HEK293 (cell line): ENCODE data around the gene ATP6AP2.

ENCODE experiments used
- CTCF ChIA-PET: fragments of 350-600 bp; formaldehyde crosslinking; extraction: SDS; loops from one replicate; lab custom pipeline; 2021; ENCODE audit warnings: antibody characterized with exemption; lab: Yijun Ruan, JAX
- POLR2A ChIA-PET: fragments of 300-600 bp; formaldehyde crosslinking; extraction: SDS; loops from one replicate; lab custom pipeline; 2020; ENCODE audit warnings: antibody characterized with exemption, inconsistent platforms; lab: Yijun Ruan, JAX
- H3K27ac ChIP-seq: fragments of 200-500 bp; sonication (Bioruptor generic); 2 replicates; pipeline ENCODE4 v1.5.1; 2014; ENCODE audit warnings: low read depth, low read length, control low read depth, inconsistent platforms; ENCODE audit errors: extremely low read depth
- H3K36me3 ChIP-seq, 2 experiments: fragments of 200-500 bp in 1 of 2; sonication (Bioruptor generic) in 1 of 2; 1 replicate in 1 of 2; 2 replicates in 1 of 2; pipeline ENCODE4 v1.5.1; 2014 to 2017; ENCODE audit warnings: inconsistent platforms in 2 of 2, low read length in 2 of 2; ENCODE audit not compliant: control insufficient read depth in 2 of 2, insufficient read depth in 1 of 2
- H3K4me1 ChIP-seq: fragments of 200-500 bp; sonication (Bioruptor generic); 2 replicates; pipeline ENCODE4 v1.5.1; 2014; ENCODE audit warnings: mild to moderate bottlenecking, low read length, inconsistent platforms; ENCODE audit not compliant: control insufficient read depth, insufficient read depth
- H3K4me3 ChIP-seq: 2 replicates; pipeline ENCODE4 v1.5.1; 2011; ENCODE audit warnings: low read depth, mild to moderate bottlenecking, control low read depth, low read length, moderate library complexity
- H3K9me3 ChIP-seq: fragments of 200-500 bp; sonication (Bioruptor generic); 2 replicates; pipeline ENCODE4 v1.5.1; 2014; ENCODE audit warnings: low read depth, low read length, inconsistent platforms; ENCODE audit not compliant: control insufficient read depth, insufficient read depth
- GLI4 ChIP-seq: fragments of 450-650 bp; formaldehyde crosslinking; IDR thresholded peaks from 2 replicates; pipeline ENCODE4 v1.5.1; 2016; ENCODE audit warnings: missing biosample characterization, missing genetic modification characterization
- KLF7 ChIP-seq: fragments of 450-650 bp; formaldehyde crosslinking; IDR thresholded peaks from 2 replicates; pipeline ENCODE4 v1.5.1; 2016; ENCODE audit warnings: missing biosample characterization, missing genetic modification characterization, borderline replicate concordance
- OSR2 ChIP-seq: fragments of 450-650 bp; formaldehyde crosslinking; IDR thresholded peaks from 2 replicates; pipeline ENCODE4 v1.5.1; 2016; ENCODE audit warnings: missing biosample characterization, missing genetic modification characterization
- PATZ1 ChIP-seq: fragments of 450-650 bp; formaldehyde crosslinking; IDR thresholded peaks from 2 replicates; pipeline ENCODE4 v1.5.1; 2016; ENCODE audit warnings: missing biosample characterization, missing genetic modification characterization
- SCRT1 ChIP-seq: fragments of 450-650 bp; formaldehyde crosslinking; IDR thresholded peaks from 2 replicates; pipeline ENCODE4 v1.5.1; 2016; ENCODE audit warnings: missing biosample characterization, missing genetic modification characterization, borderline replicate concordance
- SCRT2 ChIP-seq: fragments of 450-650 bp; formaldehyde crosslinking; IDR thresholded peaks from 2 replicates; pipeline ENCODE4 v1.5.1; 2016; ENCODE audit warnings: missing biosample characterization, missing genetic modification characterization
- SP7 ChIP-seq: fragments of 450-650 bp; formaldehyde crosslinking; IDR thresholded peaks from 2 replicates; pipeline ENCODE4 v1.5.1; 2016; ENCODE audit warnings: missing biosample characterization, missing genetic modification characterization
- ZBTB17 ChIP-seq: fragments of 450-650 bp; formaldehyde crosslinking; IDR thresholded peaks from 2 replicates; pipeline ENCODE4 v1.5.1; 2016; ENCODE audit warnings: missing biosample characterization, missing genetic modification characterization
- ZFP3 ChIP-seq: fragments of 450-650 bp; formaldehyde crosslinking; IDR thresholded peaks from 2 replicates; pipeline ENCODE4 v1.5.1; 2016; ENCODE audit warnings: low read depth, missing biosample characterization, missing genetic modification characterization
- ZNF121 ChIP-seq: fragments of 450-650 bp; formaldehyde crosslinking; IDR thresholded peaks from 2 replicates; pipeline ENCODE4 v1.5.1; 2016; ENCODE audit warnings: missing biosample characterization, missing genetic modification characterization
- ZNF133 ChIP-seq: fragments of 450-650 bp; formaldehyde crosslinking; IDR thresholded peaks from 2 replicates; pipeline ENCODE4 v1.5.1; 2016; ENCODE audit warnings: missing biosample characterization, missing genetic modification characterization
- ZNF138 ChIP-seq: fragments of 450-650 bp; formaldehyde crosslinking; IDR thresholded peaks from 2 replicates; pipeline ENCODE4 v1.5.1; 2016; ENCODE audit warnings: missing biosample characterization, missing genetic modification characterization, borderline replicate concordance
- ZNF169 ChIP-seq: fragments of 450-650 bp; formaldehyde crosslinking; IDR thresholded peaks from 2 replicates; pipeline ENCODE4 v1.5.1; 2016; ENCODE audit warnings: missing biosample characterization, missing genetic modification characterization
- ZNF2 ChIP-seq: fragments of 450-650 bp; formaldehyde crosslinking; IDR thresholded peaks from 2 replicates; pipeline ENCODE4 v1.5.1; 2016; ENCODE audit warnings: missing biosample characterization, missing genetic modification characterization
- ZNF211 ChIP-seq: fragments of 450-650 bp; formaldehyde crosslinking; IDR thresholded peaks from 2 replicates; pipeline ENCODE4 v1.5.1; 2016; ENCODE audit warnings: low read depth, missing biosample characterization, missing genetic modification characterization
- ZNF214 ChIP-seq: fragments of 450-650 bp; formaldehyde crosslinking; IDR thresholded peaks from 2 replicates; pipeline ENCODE4 v1.5.1; 2017; ENCODE audit warnings: missing biosample characterization, mild to moderate bottlenecking, missing genetic modification characterization, borderline replicate concordance
- ZNF221 ChIP-seq: fragments of 450-650 bp; formaldehyde crosslinking; IDR thresholded peaks from 2 replicates; pipeline ENCODE4 v1.5.1; 2017; ENCODE audit warnings: missing biosample characterization, missing genetic modification characterization, borderline replicate concordance
- ZNF302 ChIP-seq: fragments of 450-650 bp; formaldehyde crosslinking; IDR thresholded peaks from 2 replicates; pipeline ENCODE4 v1.5.1; 2016; ENCODE audit warnings: missing biosample characterization, missing genetic modification characterization, low read depth
- ZNF341 ChIP-seq: fragments of 450-650 bp; formaldehyde crosslinking; IDR thresholded peaks from 2 replicates; pipeline ENCODE4; 2016; ENCODE audit warnings: low read depth, missing biosample characterization, missing genetic modification characterization
- ZNF596 ChIP-seq: fragments of 450-650 bp; IDR thresholded peaks from 2 replicates; pipeline ENCODE4 v1.5.0; 2018; ENCODE audit warnings: missing biosample characterization, mild to moderate bottlenecking, missing genetic modification characterization, moderate library complexity
- ZNF610 ChIP-seq: fragments of 450-650 bp; formaldehyde crosslinking; IDR thresholded peaks from 2 replicates; pipeline ENCODE4 v1.5.1; 2016; ENCODE audit warnings: missing biosample characterization, missing genetic modification characterization, borderline replicate concordance
- ZNF704 ChIP-seq: fragments of 450-650 bp; formaldehyde crosslinking; IDR thresholded peaks from 2 replicates; pipeline ENCODE4 v1.5.1; 2016; ENCODE audit warnings: missing biosample characterization, missing genetic modification characterization
- ZNF768 ChIP-seq: fragments of 450-650 bp; formaldehyde crosslinking; IDR thresholded peaks from 2 replicates; pipeline ENCODE4 v1.5.1; 2018; ENCODE audit warnings: missing biosample characterization, mild to moderate bottlenecking, missing genetic modification characterization
- ZSCAN16 ChIP-seq: fragments of 450-650 bp; formaldehyde crosslinking; IDR thresholded peaks from 2 replicates; pipeline ENCODE4 v1.5.1; 2016; ENCODE audit warnings: missing biosample characterization, missing genetic modification characterization
- ZSCAN30 ChIP-seq: fragments of 450-650 bp; IDR thresholded peaks from 2 replicates; pipeline ENCODE4 v1.5.1; 2018; ENCODE audit warnings: missing biosample characterization, mild to moderate bottlenecking, missing genetic modification characterization, moderate library complexity
- TF ChIP-seq, protein P1 (sequence below): fragments of 450-650 bp; formaldehyde crosslinking; IDR thresholded peaks from 2 replicates; pipeline ENCODE4 v1.5.1; 2016; ENCODE audit warnings: missing biosample characterization, missing genetic modification characterization

The ATP6AP2 gene

GRCh38 chrX:40539214-40540142 lies 41.3 kb upstream of the ATP6AP2 start (continued):
- TF ChIP-seq PATZ1 (peak; percentile 8; the same call in 1 of the 2 replicates), ZNF610 (0 out of 2 replicates have a peak, but pooled peaks have one; percentile 30), ZFP3 (tag by site-specific recombination) (no peak), SCRT1 (tag by site-specific recombination) (peak; percentile 25; the same call in 1 of the 2 replicates), ZNF138 (tag by site-specific recombination) (no peak), ZBTB17 (peak; percentile 70), SCRT2 (tag by site-specific recombination) (peak; percentile 77), SP7 (no peak), ZNF2 (tag by site-specific recombination) (peak; percentile 58; the same call in 1 of the 2 replicates), ZNF221 (tag by site-specific recombination) (no peak), ZNF341 (tag by site-specific recombination) (0 out of 2 replicates have a peak, but pooled peaks have one; percentile 8)
- TF ChIP-seq, protein P1, sequence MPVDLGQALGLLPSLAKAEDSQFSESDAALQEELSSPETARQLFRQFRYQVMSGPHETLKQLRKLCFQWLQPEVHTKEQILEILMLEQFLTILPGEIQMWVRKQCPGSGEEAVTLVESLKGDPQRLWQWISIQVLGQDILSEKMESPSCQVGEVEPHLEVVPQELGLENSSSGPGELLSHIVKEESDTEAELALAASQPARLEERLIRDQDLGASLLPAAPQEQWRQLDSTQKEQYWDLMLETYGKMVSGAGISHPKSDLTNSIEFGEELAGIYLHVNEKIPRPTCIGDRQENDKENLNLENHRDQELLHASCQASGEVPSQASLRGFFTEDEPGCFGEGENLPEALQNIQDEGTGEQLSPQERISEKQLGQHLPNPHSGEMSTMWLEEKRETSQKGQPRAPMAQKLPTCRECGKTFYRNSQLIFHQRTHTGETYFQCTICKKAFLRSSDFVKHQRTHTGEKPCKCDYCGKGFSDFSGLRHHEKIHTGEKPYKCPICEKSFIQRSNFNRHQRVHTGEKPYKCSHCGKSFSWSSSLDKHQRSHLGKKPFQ (tag by site-specific recombination): peak; percentile 89

DNA sequence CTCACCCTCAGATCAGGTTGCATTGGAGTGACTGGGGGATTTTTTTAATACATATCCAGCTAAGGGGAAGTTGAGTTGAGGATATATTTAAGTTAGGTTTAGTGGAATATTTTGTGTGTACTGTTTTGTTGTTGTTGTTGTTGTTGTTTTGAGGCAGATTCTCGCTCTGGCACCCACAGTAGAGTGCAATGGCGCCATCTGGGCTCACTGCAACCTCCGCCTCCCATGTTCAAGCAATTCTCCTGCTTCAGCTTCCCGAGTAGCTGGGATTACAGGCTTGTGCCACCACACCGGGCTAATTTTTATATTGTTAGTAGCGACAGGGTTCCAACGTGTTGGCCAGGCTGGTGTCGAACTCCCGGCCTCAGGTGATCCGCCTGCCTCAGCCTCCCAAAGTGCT lies 38.6 kb upstream of the ATP6AP2 start:
- CTCF ChIA-PET: interaction anchor here (0.6 kb wide), 2 partner anchors 109 to 1976 kb away, joined by 4 read pairs; no protein-coding TSS in a partner anchor
- H3K4me3 ChIP-seq: no peak overlapping the region
- H3K4me1 ChIP-seq: peaks cover 4% of the 10 kb centered on the region
- POLR2A ChIA-PET: no interaction called here
- TF ChIP-seq ZNF133 (no peak), KLF7 (tag by site-specific recombination) (no peak), ZNF211 (tag by site-specific recombination) (no peak), ZNF704 (tag by site-specific recombination) (no peak), GLI4 (tag by site-specific recombination) (no peak), OSR2 (tag by site-specific recombination) (no peak), ZNF169 (tag by site-specific recombination) (no peak), ZSCAN30 (tag by site-specific recombination) (no peak), ZNF214 (no peak), ZNF121 (no peak), ZNF302 (tag by site-specific recombination) (no peak), ZNF768 (tag by site-specific recombination) (no peak), ZSCAN16 (tag by site-specific recombination) (no peak), ZNF596 (tag by site-specific recombination) (no peak)
- H3K36me3 ChIP-seq: no peaks in the 10 kb centered on the region
- H3K9me3 ChIP-seq: no peaks in the 10 kb centered on the region
- H3K27ac ChIP-seq: no peak overlapping the region
